Panc1 (cell line): ENCODE data around the gene CPNE4. TPM values are rescaled to one million over a fixed set of nuclear protein-coding genes. Genes with fewer than 3 reads are reported as not detected.

Experiments
- ATAC-seq: fragments of 200-7000 bp; cut with Tn5 transposase; 2 replicates; pipeline ENCODE4 v1.9.1; 2020; ENCODE audit warnings: mild to moderate bottlenecking, moderate library complexity
- BruUV-seq: library from RNA; stranded (reverse); fragments of 400-500 nt; replicated peaks from 2 replicates; lab custom pipeline; 2021; lab: Mats Ljungman, UMichigan
- CTCF ChIA-PET: fragments of 300-600 bp; sonication (Branson Sonifier 250); formaldehyde crosslinking; loops from one replicate; lab custom pipeline; 2022; ENCODE audit warnings: antibody characterized with exemption; lab: Charles Lee
- POLR2A ChIA-PET: fragments of 300-600 bp; sonication (Branson Sonifier 250); formaldehyde crosslinking; loops from one replicate; lab custom pipeline; 2022; ENCODE audit warnings: antibody characterized with exemption; lab: Charles Lee
- DNase-seq: peaks from one replicate; pipeline ENCODE4 v3.0.0-alpha.2; 2010; ENCODE audit warnings: low read depth, low spot score
- H3K27ac ChIP-seq: 2 replicates; pipeline ENCODE4 v1.5.1; 2011; ENCODE audit warnings: mild to moderate bottlenecking, low read length, inconsistent platforms
- H3K27me3 ChIP-seq: fragments of 200-500 bp; sonication (Bioruptor generic); 2 replicates; pipeline ENCODE4 v1.6.0; 2014; ENCODE audit warnings: low read length, inconsistent platforms; ENCODE audit not compliant: control insufficient read depth, insufficient read depth
- H3K36me3 ChIP-seq: fragments of 200-500 bp; sonication (Bioruptor generic); 2 replicates; pipeline ENCODE4 v1.5.1; 2014; ENCODE audit warnings: inconsistent platforms, mild to moderate bottlenecking, low read length, moderate library complexity; ENCODE audit not compliant: control insufficient read depth, insufficient read depth
- H3K4me1 ChIP-seq: 2 replicates; pipeline ENCODE4 v1.5.1; 2011; ENCODE audit warnings: inconsistent platforms, mild to moderate bottlenecking, low read length, moderate library complexity; ENCODE audit not compliant: control insufficient read depth, insufficient read depth
- H3K4me3 ChIP-seq, 2 experiments: 2 replicates each; pipeline ENCODE4 v1.5.1; 2011 to 2012; ENCODE audit warnings: low read depth in 2 of 2, low read length in 2 of 2, mild to moderate bottlenecking in 2 of 2, inconsistent platforms in 1 of 2, moderate library complexity in 1 of 2
- H3K9me3 ChIP-seq: fragments of 200-500 bp; sonication (Bioruptor generic); 2 replicates; pipeline ENCODE4 v1.5.1; 2014; ENCODE audit warnings: low read depth, mild to moderate bottlenecking, inconsistent platforms, low read length, moderate library complexity; ENCODE audit not compliant: control insufficient read depth, insufficient read depth
- CTCF ChIP-seq: fragments of 450-650 bp; IDR thresholded peaks from 2 replicates; pipeline ENCODE4 v1.5.1; 2017; ENCODE audit warnings: mild to moderate bottlenecking
- POLR2AphosphoS5 ChIP-seq: IDR thresholded peaks from 2 replicates; pipeline ENCODE4 v1.6.1; 2012; ENCODE audit warnings: mild to moderate bottlenecking, low read depth, low read length, moderate library complexity
- SIN3A ChIP-seq: IDR thresholded peaks from 2 replicates; pipeline ENCODE4 v1.6.1; 2012; ENCODE audit warnings: low read depth, mild to moderate bottlenecking, low read length, moderate library complexity, borderline replicate concordance; ENCODE audit not compliant: insufficient read depth
- TCF7L2 ChIP-seq: IDR thresholded peaks from 2 replicates; pipeline ENCODE4 v1.6.1; 2011; ENCODE audit warnings: mild to moderate bottlenecking, low read depth, low read length, inconsistent platforms
- in situ Hi-C: cut with HindIII; loops from 2 replicates; pipeline ENCODE4 v1.10.0; 2016; ENCODE audit warnings: low sequenced_read_pairs, low pct_unique_long_range_greater_than_20kb
- intact Hi-C: fragments of 100-400 bp; cut with micrococcal nuclease; formaldehyde crosslinking; loops from one replicate; pipeline ENCODE4 v1.10.0; 2022; ENCODE audit not compliant: unreplicated experiment
- total RNA-seq: library from RNA; stranded (reverse); gene quantifications from one replicate; pipeline ENCODE4 v1.2.1, GENCODE V29; 2021; ENCODE audit not compliant: unreplicated experiment
- TF ChIP-seq, protein P1 (sequence below), 2 experiments: IDR thresholded peaks; 2 replicates each; pipeline ENCODE4 v1.6.1; 2011 to 2012; ENCODE audit warnings: low read depth in 2 of 2, control low read depth in 1 of 2, low read length in 1 of 2, mild to moderate bottlenecking in 1 of 2, moderate library complexity in 1 of 2; ENCODE audit not compliant: insufficient read depth in 1 of 2

CPNE4 gene
- total RNA-seq, 1 experiment from 2014 or later, result not detected

- intact Hi-C loops (no loop called here), in situ Hi-C loops (no loop called here)
- Histone ChIP-seq H3K27ac (no peak overlapping the region), H3K9me3 (no peaks in the 10 kb centered on the region), H3K27me3 (no peaks in the 10 kb centered on the region), H3K36me3 (no peaks in the 10 kb centered on the region), H3K4me3 (no peak overlapping the region), H3K4me1 (no peaks in the 10 kb centered on the region)
- no peak for ATAC-seq
- CTCF ChIA-PET, result no interaction called here
- no peak for DNase-seq
- BruUV-seq, result no TSS peak
- POLR2A ChIA-PET, result no interaction called here
- no peak for TF ChIP-seq CTCF
- TF ChIP-seq POLR2AphosphoS5, result no peak
- TF ChIP-seq SIN3A, result no peak
- TF ChIP-seq, protein P1, sequence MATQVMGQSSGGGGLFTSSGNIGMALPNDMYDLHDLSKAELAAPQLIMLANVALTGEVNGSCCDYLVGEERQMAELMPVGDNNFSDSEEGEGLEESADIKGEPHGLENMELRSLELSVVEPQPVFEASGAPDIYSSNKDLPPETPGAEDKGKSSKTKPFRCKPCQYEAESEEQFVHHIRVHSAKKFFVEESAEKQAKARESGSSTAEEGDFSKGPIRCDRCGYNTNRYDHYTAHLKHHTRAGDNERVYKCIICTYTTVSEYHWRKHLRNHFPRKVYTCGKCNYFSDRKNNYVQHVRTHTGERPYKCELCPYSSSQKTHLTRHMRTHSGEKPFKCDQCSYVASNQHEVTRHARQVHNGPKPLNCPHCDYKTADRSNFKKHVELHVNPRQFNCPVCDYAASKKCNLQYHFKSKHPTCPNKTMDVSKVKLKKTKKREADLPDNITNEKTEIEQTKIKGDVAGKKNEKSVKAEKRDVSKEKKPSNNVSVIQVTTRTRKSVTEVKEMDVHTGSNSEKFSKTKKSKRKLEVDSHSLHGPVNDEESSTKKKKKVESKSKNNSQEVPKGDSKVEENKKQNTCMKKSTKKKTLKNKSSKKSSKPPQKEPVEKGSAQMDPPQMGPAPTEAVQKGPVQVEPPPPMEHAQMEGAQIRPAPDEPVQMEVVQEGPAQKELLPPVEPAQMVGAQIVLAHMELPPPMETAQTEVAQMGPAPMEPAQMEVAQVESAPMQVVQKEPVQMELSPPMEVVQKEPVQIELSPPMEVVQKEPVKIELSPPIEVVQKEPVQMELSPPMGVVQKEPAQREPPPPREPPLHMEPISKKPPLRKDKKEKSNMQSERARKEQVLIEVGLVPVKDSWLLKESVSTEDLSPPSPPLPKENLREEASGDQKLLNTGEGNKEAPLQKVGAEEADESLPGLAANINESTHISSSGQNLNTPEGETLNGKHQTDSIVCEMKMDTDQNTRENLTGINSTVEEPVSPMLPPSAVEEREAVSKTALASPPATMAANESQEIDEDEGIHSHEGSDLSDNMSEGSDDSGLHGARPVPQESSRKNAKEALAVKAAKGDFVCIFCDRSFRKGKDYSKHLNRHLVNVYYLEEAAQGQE (IDR thresholded peaks at IDR 0.05; ENCODE audit: insufficient read depth in 1 of 2, low read depth in 2 of 2, low read length in 1 of 2), result no peak
- TF ChIP-seq TCF7L2, result no peak
These were observed 151.0 kb downstream of the CPNE4 start for GRCh38 chr3:131883711-131884407.

DNA sequence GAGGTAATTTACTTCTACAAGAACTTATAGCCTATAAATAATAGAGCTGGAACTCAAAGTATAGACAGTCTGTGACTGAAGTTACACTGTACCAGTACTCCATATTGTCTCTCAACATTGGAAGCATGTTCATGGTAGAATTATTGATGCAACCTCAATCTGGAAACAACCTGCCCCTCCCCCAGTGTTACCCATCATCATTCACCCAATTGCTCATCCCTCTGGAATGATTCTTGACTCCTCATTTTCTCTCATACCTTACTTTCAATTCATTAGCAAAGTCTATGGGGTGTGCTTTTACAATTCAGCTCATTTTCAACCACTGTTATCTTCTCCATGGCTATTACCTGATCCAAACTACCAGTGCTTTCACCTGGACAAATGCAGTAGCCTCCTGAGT lies 151.7 kb downstream of the CPNE4 start:
- Histone ChIP-seq H3K9me3 (no peaks in the 10 kb centered on the region), H3K4me3 (no peak overlapping the region), H3K27ac (no peak overlapping the region), H3K4me1 (no peaks in the 10 kb centered on the region), H3K27me3 (no peaks in the 10 kb centered on the region), H3K36me3 (no peaks in the 10 kb centered on the region)
- intact Hi-C loops, result no loop called here
- in situ Hi-C loops, result no loop called here
- no peak for TF ChIP-seq POLR2AphosphoS5
- TF ChIP-seq SIN3A, result no peak
- TF ChIP-seq TCF7L2, result no peak
- TF ChIP-seq, protein P1 (IDR thresholded peaks at IDR 0.05; ENCODE audit: insufficient read depth in 1 of 2, low read depth in 2 of 2, low read length in 1 of 2), result no peak
- ChIA-PET CTCF (no interaction called here), POLR2A (no interaction called here)
- ATAC-seq, result no peak
- no TSS peak for BruUV-seq
- no peak for DNase-seq
